H7 (cell line): ENCODE results near the gene MYMK. TPM values are rescaled to one million over a fixed set of nuclear protein-coding genes. Genes with fewer than 3 reads are reported as not detected.
A peak's percentile ranks its signal among the peaks of the same experiment; 100 is the strongest.

Experiments
- DNase-seq: peaks from one replicate; pipeline ENCODE4 v3.0.0; 2012
- H3K27me3 ChIP-seq: 2 replicates; pipeline ENCODE4 v1.6.0; 2011; ENCODE audit warnings: mild to moderate bottlenecking, low read length; ENCODE audit not compliant: control insufficient read depth, insufficient read depth
- H3K36me3 ChIP-seq: replicated peaks from 2 replicates; pipeline ENCODE4 v1.5.1; 2011; ENCODE audit warnings: low read length; ENCODE audit not compliant: control insufficient read depth, insufficient read depth
- H3K4me3 ChIP-seq: 2 replicates; pipeline ENCODE4 v1.5.1; 2011; ENCODE audit warnings: low read depth, mild to moderate bottlenecking, control low read depth, low read length, moderate library complexity; ENCODE audit not compliant: insufficient read depth
- total RNA-seq: library from RNA; depleted of rRNA; stranded (reverse); fragments of >200 nt; shearing (Covaris generic); gene quantifications from 2 replicates; pipeline ENCODE4 v1.2.3, GENCODE V29; 2014

Gene MYMK
- total RNA-seq, 1 experiment from 2014 or later = not detected

GRCh38 chr9:133512253-133513213 lies 12.2 kb downstream of the MYMK start:
- H3K27me3 ChIP-seq = no peaks in the 10 kb centered on the region
- DNase-seq = no peak
- no peak overlapping the region for H3K4me3 ChIP-seq
- H3K36me3 ChIP-seq = no peaks in the 10 kb centered on the region

- Histone ChIP-seq H3K27me3 (no peaks in the 10 kb centered on the region), H3K4me3 (no peak overlapping the region), H3K36me3 (no peaks in the 10 kb centered on the region)
- DNase-seq = no peak
Measured at GRCh38 chr9:133511607-133512006, 13.2 kb downstream of the MYMK start.

- no peaks in the 10 kb centered on the region for H3K36me3 ChIP-seq
- DNase-seq = no peak
- no peaks in the 10 kb centered on the region for H3K27me3 ChIP-seq
- no peak overlapping the region for H3K4me3 ChIP-seq
Measured at GRCh38 chr9:133510926-133511505, 13.7 kb downstream of the MYMK start.

- no peak overlapping the region for H3K4me3 ChIP-seq
- DNase-seq = peak; percentile 93
Measured at GRCh38 chr9:133509179-133510083, 15.3 kb downstream of the MYMK start.

GRCh38 chr9:133508046-133508445 lies 16.7 kb downstream of the MYMK start:
- no peak for DNase-seq
- H3K4me3 ChIP-seq = no peak overlapping the region
- H3K27me3 ChIP-seq = no peaks in the 10 kb centered on the region
- no peaks in the 10 kb centered on the region for H3K36me3 ChIP-seq

More at GRCh38 chr9:133509179-133510083, 15.3 kb downstream of the MYMK start:
- Histone ChIP-seq H3K27me3 (no peaks in the 10 kb centered on the region), H3K36me3 (no peaks in the 10 kb centered on the region)

- Histone ChIP-seq H3K36me3 (no peaks in the 10 kb centered on the region), H3K27me3 (no peaks in the 10 kb centered on the region), H3K4me3 (no peak overlapping the region)
- DNase-seq = no peak
Measured at GRCh38 chr9:133507246-133507965, 17.4 kb downstream of the MYMK start.

GRCh38 chr9:133506653-133507038 lies 18.1 kb downstream of the MYMK start:
- no peaks in the 10 kb centered on the region for H3K27me3 ChIP-seq
- DNase-seq = no peak
- no peaks in the 10 kb centered on the region for H3K36me3 ChIP-seq
- no peak overlapping the region for H3K4me3 ChIP-seq

GRCh38 chr9:133505901-133506652 lies 18.7 kb downstream of the MYMK start:
- DNase-seq = no peak
- no peaks in the 10 kb centered on the region for H3K27me3 ChIP-seq
- no peak overlapping the region for H3K4me3 ChIP-seq
- H3K36me3 ChIP-seq = no peaks in the 10 kb centered on the region

GRCh38 chr9:133505186-133505830 lies 19.5 kb downstream of the MYMK start:
- H3K4me3 ChIP-seq = no peak overlapping the region
- no peak for DNase-seq
- H3K36me3 ChIP-seq = no peaks in the 10 kb centered on the region
- no peaks in the 10 kb centered on the region for H3K27me3 ChIP-seq

GRCh38 chr9:133502112-133502511 lies 22.6 kb downstream of the MYMK start:
- Histone ChIP-seq H3K36me3 (no peaks in the 10 kb centered on the region), H3K4me3 (no peak overlapping the region), H3K27me3 (no peaks in the 10 kb centered on the region)
- no peak for DNase-seq

- Histone ChIP-seq H3K36me3 (no peaks in the 10 kb centered on the region), H3K27me3 (no peaks in the 10 kb centered on the region), H3K4me3 (no peak overlapping the region)
- no peak for DNase-seq
Measured at GRCh38 chr9:133499892-133500270, 24.9 kb downstream of the MYMK start.

GRCh38 chr9:133499132-133499891 lies 25.4 kb downstream of the MYMK start:
- DNase-seq = no peak
- H3K27me3 ChIP-seq = no peaks in the 10 kb centered on the region
- H3K36me3 ChIP-seq = no peaks in the 10 kb centered on the region
- H3K4me3 ChIP-seq = no peak overlapping the region
